ENCODE data around the gene TEX2. TPM values are rescaled to one million over a fixed set of nuclear protein-coding genes. Genes with fewer than 3 reads are reported as not detected.

Gene TEX2
- polyA plus RNA-seq, 1 donor (not counting 4 experiments of a cell fraction or from before 2014, with no cell fraction given): 44.4 TPM

DNA sequence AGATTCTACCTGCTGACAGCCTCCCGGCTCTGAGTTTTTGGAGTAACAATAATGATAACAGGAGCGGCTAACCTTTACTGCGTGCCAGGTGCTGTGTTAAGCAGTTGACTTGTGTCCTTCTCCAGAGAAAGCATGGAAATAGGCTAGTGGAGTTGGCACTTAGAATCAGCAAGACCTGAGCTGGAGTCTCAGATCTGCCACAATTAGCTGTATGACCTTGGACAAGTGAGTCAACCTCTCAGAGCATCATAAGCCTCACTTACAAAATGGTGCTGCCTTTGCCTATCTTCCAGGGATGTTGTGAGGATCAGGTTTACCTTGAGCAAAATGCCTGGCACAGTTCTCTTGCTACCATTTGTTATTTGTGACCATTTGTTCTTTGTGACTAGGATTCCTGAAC is 32.1 kb upstream of the TEX2 start:
- Histone ChIP-seq H3K79me2 (ENCODE audit: control insufficient read depth, insufficient read depth, low read length) (no peaks in the 10 kb centered on the region), H3K9me3 (ENCODE audit: control insufficient read depth, low read depth, low read length) (peaks cover 4% of the 10 kb centered on the region), H3K4me1 (ENCODE audit: control insufficient read depth, extremely low read depth, insufficient read depth, low read length) (no peaks in the 10 kb centered on the region), H3K36me3 (ENCODE audit: control insufficient read depth in 2 of 2, extremely low read depth in 1 of 2, insufficient read depth in 2 of 2, low read length in 2 of 2) (no peaks in the 10 kb centered on the region), H4K20me1 (ENCODE audit: control insufficient read depth, extremely low read depth, insufficient read depth, low read length) (no peaks in the 10 kb centered on the region), H3K9ac (ENCODE audit: control insufficient read depth, extremely low read depth, insufficient read depth, low read length) (no peak overlapping the region), H3K4me3 (ENCODE audit: control insufficient read depth in 2 of 3, extremely low read depth in 1 of 3, insufficient read depth in 2 of 3, low read depth in 1 of 3, low read length in 3 of 3) (no peak overlapping the region), H2AFZ (ENCODE audit: control insufficient read depth, low read length) (no peak overlapping the region), H3K9me1 (ENCODE audit: control insufficient read depth, extremely low read depth, insufficient read depth, low read length) (no peaks in the 10 kb centered on the region), H3K27me3 (ENCODE audit: control insufficient read depth, extremely low read depth, insufficient read depth, low read length) (no peaks in the 10 kb centered on the region), H3K27ac (ENCODE audit: control insufficient read depth, insufficient read depth, low read length) (no peak overlapping the region), H3K4me2 (ENCODE audit: control insufficient read depth, extremely low read depth, insufficient read depth, low read depth, low read length) (no peak overlapping the region)
- DNase-seq (ENCODE audit: low read depth, low spot score): no peak
- dilution Hi-C loops (cut with MboI; ENCODE audit: extremely low pct_ligation_motif_present, low sequenced_read_pairs): no loop called here
- no peak for FAIRE-seq
- TF ChIP-seq EZH2 (IDR thresholded peaks at IDR 0.05; ENCODE audit: low read length): no peak
- TF ChIP-seq, protein P1, sequence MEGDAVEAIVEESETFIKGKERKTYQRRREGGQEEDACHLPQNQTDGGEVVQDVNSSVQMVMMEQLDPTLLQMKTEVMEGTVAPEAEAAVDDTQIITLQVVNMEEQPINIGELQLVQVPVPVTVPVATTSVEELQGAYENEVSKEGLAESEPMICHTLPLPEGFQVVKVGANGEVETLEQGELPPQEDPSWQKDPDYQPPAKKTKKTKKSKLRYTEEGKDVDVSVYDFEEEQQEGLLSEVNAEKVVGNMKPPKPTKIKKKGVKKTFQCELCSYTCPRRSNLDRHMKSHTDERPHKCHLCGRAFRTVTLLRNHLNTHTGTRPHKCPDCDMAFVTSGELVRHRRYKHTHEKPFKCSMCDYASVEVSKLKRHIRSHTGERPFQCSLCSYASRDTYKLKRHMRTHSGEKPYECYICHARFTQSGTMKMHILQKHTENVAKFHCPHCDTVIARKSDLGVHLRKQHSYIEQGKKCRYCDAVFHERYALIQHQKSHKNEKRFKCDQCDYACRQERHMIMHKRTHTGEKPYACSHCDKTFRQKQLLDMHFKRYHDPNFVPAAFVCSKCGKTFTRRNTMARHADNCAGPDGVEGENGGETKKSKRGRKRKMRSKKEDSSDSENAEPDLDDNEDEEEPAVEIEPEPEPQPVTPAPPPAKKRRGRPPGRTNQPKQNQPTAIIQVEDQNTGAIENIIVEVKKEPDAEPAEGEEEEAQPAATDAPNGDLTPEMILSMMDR (optimal IDR thresholded peaks at IDR 0.05 in 1 of 3, IDR thresholded peaks at IDR 0.05 in 1 of 3, conservative IDR thresholded peaks at IDR 0.05 in 1 of 3; ENCODE audit: extremely low read depth in 1 of 3, insufficient read depth in 2 of 3, low read length in 3 of 3): no peak

DNA sequence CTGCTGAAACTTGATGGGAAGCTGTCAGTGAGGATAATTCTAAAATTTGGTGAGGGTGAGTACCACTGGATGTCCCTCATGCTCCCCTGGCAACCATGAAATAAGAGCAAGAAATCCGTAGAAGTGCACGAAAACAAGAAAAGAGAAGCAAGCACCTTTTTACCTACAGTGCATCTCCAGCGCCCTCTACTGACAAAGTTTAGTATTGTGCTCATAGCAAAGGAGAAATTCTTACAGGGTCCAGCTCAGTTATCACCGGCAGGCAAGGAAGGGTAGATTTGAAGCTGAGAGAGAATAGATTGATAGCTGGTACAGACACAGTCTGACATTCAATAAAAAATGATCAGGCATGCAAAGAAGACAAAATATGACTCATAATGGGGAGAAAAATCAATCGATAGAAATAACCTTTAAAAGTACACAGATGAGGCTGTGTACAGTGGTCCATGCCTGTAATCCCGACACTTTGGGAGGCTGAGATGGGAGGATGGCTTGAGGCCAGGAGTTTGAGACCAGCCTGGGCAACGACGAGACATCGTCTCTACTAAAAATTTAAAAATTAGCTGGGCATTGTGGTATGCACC is 28.3 kb upstream of the TEX2 start:
- no peaks in the 10 kb centered on the region for H3K9me1 ChIP-seq (ENCODE audit: control insufficient read depth, extremely low read depth, insufficient read depth, low read length)
- no peak for FAIRE-seq
- H3K27me3 ChIP-seq (ENCODE audit: control insufficient read depth, extremely low read depth, insufficient read depth, low read length): no peaks in the 10 kb centered on the region
- peaks cover 4% of the 10 kb centered on the region for H3K9me3 ChIP-seq (ENCODE audit: control insufficient read depth, low read depth, low read length)
- TF ChIP-seq, protein P1 (optimal IDR thresholded peaks at IDR 0.05 in 1 of 3, IDR thresholded peaks at IDR 0.05 in 1 of 3, conservative IDR thresholded peaks at IDR 0.05 in 1 of 3; ENCODE audit: extremely low read depth in 1 of 3, insufficient read depth in 2 of 3, low read length in 3 of 3): peak; percentile 30 to 61 (median 55)
- no peak for TF ChIP-seq EZH2 (IDR thresholded peaks at IDR 0.05; ENCODE audit: low read length)
- H3K9ac ChIP-seq (ENCODE audit: control insufficient read depth, extremely low read depth, insufficient read depth, low read length): no peak overlapping the region
- dilution Hi-C loops (cut with MboI; ENCODE audit: extremely low pct_ligation_motif_present, low sequenced_read_pairs): no loop called here
- no peaks in the 10 kb centered on the region for H3K79me2 ChIP-seq (ENCODE audit: control insufficient read depth, insufficient read depth, low read length)
- H2AFZ ChIP-seq (ENCODE audit: control insufficient read depth, low read length): no peak overlapping the region
- H3K4me3 ChIP-seq (ENCODE audit: control insufficient read depth in 2 of 3, extremely low read depth in 1 of 3, insufficient read depth in 2 of 3, low read depth in 1 of 3, low read length in 3 of 3): no peak overlapping the region
- H3K4me2 ChIP-seq (ENCODE audit: control insufficient read depth, extremely low read depth, insufficient read depth, low read depth, low read length): no peak overlapping the region
- no peak overlapping the region for H3K27ac ChIP-seq (ENCODE audit: control insufficient read depth, insufficient read depth, low read length)
- no peak for DNase-seq (ENCODE audit: low read depth, low spot score)
- no peaks in the 10 kb centered on the region for H4K20me1 ChIP-seq (ENCODE audit: control insufficient read depth, extremely low read depth, insufficient read depth, low read length)
- no peaks in the 10 kb centered on the region for H3K4me1 ChIP-seq (ENCODE audit: control insufficient read depth, extremely low read depth, insufficient read depth, low read length)
- no peaks in the 10 kb centered on the region for H3K36me3 ChIP-seq (ENCODE audit: control insufficient read depth in 2 of 2, extremely low read depth in 1 of 2, insufficient read depth in 2 of 2, low read length in 2 of 2)

Measured in keratinocyte (primary cell).